Tibial nerve (tissue), 4 donors: ENCODE measurements around the gene MADD.

Source experiments
- CTCF ChIP-seq, 5 experiments: fragments of 200-600 bp in 3 of 5; fragments of 450-650 bp in 2 of 5; sonication (generic) in 3 of 5; IDR thresholded peaks; one replicate each; pipeline ENCODE4 v1.5.1; 2016 to 2019; ENCODE audit warnings: antibody characterized with exemption in 5 of 5, mild to moderate bottlenecking in 3 of 5, moderate library complexity in 2 of 5
- EP300 ChIP-seq, 2 donors: sonication (generic); formaldehyde crosslinking; IDR thresholded peaks; one replicate each; pipeline ENCODE4 v1.6.1; 2017; ENCODE audit warnings: antibody characterized with exemption in 2 of 2, mild to moderate bottlenecking in 1 of 2
- POLR2A ChIP-seq, 2 donors: fragments of 450-650 bp; IDR thresholded peaks; one replicate each; pipeline ENCODE4 v1.6.1; 2017; ENCODE audit warnings: antibody characterized with exemption in 2 of 2, mild to moderate bottlenecking in 2 of 2, moderate library complexity in 2 of 2

- TF ChIP-seq CTCF (IDR thresholded peaks at IDR 0.05) (no peak), EP300 (IDR thresholded peaks at IDR 0.05) (no peak), POLR2A (IDR thresholded peaks at IDR 0.05) (no peak)
Measured at GRCh38 chr11:47260366-47260765, 9.6 kb upstream of the MADD start.
